HEK293 (cell line): ENCODE results near the gene TSPAN17.

Experiments
- CTCF ChIA-PET: fragments of 350-600 bp; formaldehyde crosslinking; extraction: SDS; loops from one replicate; lab custom pipeline; 2021; ENCODE audit warnings: antibody characterized with exemption; lab: Yijun Ruan, JAX
- POLR2A ChIA-PET: fragments of 300-600 bp; formaldehyde crosslinking; extraction: SDS; loops from one replicate; lab custom pipeline; 2020; ENCODE audit warnings: antibody characterized with exemption, inconsistent platforms; lab: Yijun Ruan, JAX
- H3K27ac ChIP-seq: fragments of 200-500 bp; sonication (Bioruptor generic); 2 replicates; pipeline ENCODE4 v1.5.1; 2014; ENCODE audit warnings: low read depth, low read length, control low read depth, inconsistent platforms; ENCODE audit errors: extremely low read depth
- H3K36me3 ChIP-seq, 2 experiments: fragments of 200-500 bp in 1 of 2; sonication (Bioruptor generic) in 1 of 2; 1 replicate in 1 of 2; 2 replicates in 1 of 2; pipeline ENCODE4 v1.5.1; 2014 to 2017; ENCODE audit warnings: inconsistent platforms in 2 of 2, low read length in 2 of 2; ENCODE audit not compliant: control insufficient read depth in 2 of 2, insufficient read depth in 1 of 2
- H3K4me1 ChIP-seq: fragments of 200-500 bp; sonication (Bioruptor generic); 2 replicates; pipeline ENCODE4 v1.5.1; 2014; ENCODE audit warnings: mild to moderate bottlenecking, low read length, inconsistent platforms; ENCODE audit not compliant: control insufficient read depth, insufficient read depth
- H3K4me3 ChIP-seq: 2 replicates; pipeline ENCODE4 v1.5.1; 2011; ENCODE audit warnings: low read depth, mild to moderate bottlenecking, control low read depth, low read length, moderate library complexity
- H3K9me3 ChIP-seq: fragments of 200-500 bp; sonication (Bioruptor generic); 2 replicates; pipeline ENCODE4 v1.5.1; 2014; ENCODE audit warnings: low read depth, low read length, inconsistent platforms; ENCODE audit not compliant: control insufficient read depth, insufficient read depth
- EGR2 ChIP-seq: fragments of 450-650 bp; formaldehyde crosslinking; IDR thresholded peaks from 2 replicates; pipeline ENCODE4 v1.5.1; 2016; ENCODE audit warnings: low read depth, missing biosample characterization, missing genetic modification characterization
- ZFHX2 ChIP-seq: fragments of 450-650 bp; formaldehyde crosslinking; conservative IDR thresholded peaks from 2 replicates; pipeline ENCODE4 v1.5.1; 2016; ENCODE audit warnings: missing biosample characterization, missing genetic modification characterization
- ZNF2 ChIP-seq: fragments of 450-650 bp; formaldehyde crosslinking; IDR thresholded peaks from 2 replicates; pipeline ENCODE4 v1.5.1; 2016; ENCODE audit warnings: missing biosample characterization, missing genetic modification characterization
- ZNF239 ChIP-seq: fragments of 450-650 bp; formaldehyde crosslinking; IDR thresholded peaks from 2 replicates; pipeline ENCODE4 v1.5.1; 2016; ENCODE audit warnings: missing biosample characterization, missing genetic modification characterization
- ZNF426 ChIP-seq: fragments of 450-650 bp; formaldehyde crosslinking; IDR thresholded peaks from 2 replicates; pipeline ENCODE4 v1.5.1; 2017; ENCODE audit warnings: missing biosample characterization, missing genetic modification characterization, mild to moderate bottlenecking, inconsistent platforms, moderate library complexity
- ZNF433 ChIP-seq: fragments of 450-650 bp; formaldehyde crosslinking; IDR thresholded peaks from 2 replicates; pipeline ENCODE4 v1.5.1; 2016; ENCODE audit warnings: missing biosample characterization, missing genetic modification characterization, low read depth
- ZNF530 ChIP-seq: fragments of 450-650 bp; formaldehyde crosslinking; IDR thresholded peaks from 2 replicates; pipeline ENCODE4 v1.5.1; 2016; ENCODE audit warnings: low read depth, missing biosample characterization, missing genetic modification characterization
- ZNF747 ChIP-seq: fragments of 450-650 bp; formaldehyde crosslinking; IDR thresholded peaks from 2 replicates; pipeline ENCODE4 v1.5.1; 2016; ENCODE audit warnings: missing biosample characterization, missing genetic modification characterization
- ZNF768 ChIP-seq: fragments of 450-650 bp; formaldehyde crosslinking; IDR thresholded peaks from 2 replicates; pipeline ENCODE4 v1.5.1; 2018; ENCODE audit warnings: missing biosample characterization, mild to moderate bottlenecking, missing genetic modification characterization
- ZNF792 ChIP-seq: fragments of 450-650 bp; formaldehyde crosslinking; IDR thresholded peaks from 2 replicates; pipeline ENCODE4 v1.5.1; 2016; ENCODE audit warnings: missing biosample characterization, missing genetic modification characterization
- TF ChIP-seq, protein P1 (sequence below): fragments of 450-650 bp; formaldehyde crosslinking; IDR thresholded peaks from 2 replicates; pipeline ENCODE4 v1.5.1; 2016; ENCODE audit warnings: missing biosample characterization, missing genetic modification characterization
- TF ChIP-seq, protein P2 (sequence below): fragments of 450-650 bp; formaldehyde crosslinking; IDR thresholded peaks from 2 replicates; pipeline ENCODE4 v1.5.1; 2016; ENCODE audit warnings: missing biosample characterization, missing genetic modification characterization
- TF ChIP-seq, protein P3 (sequence below): fragments of 450-650 bp; formaldehyde crosslinking; IDR thresholded peaks from 2 replicates; pipeline ENCODE4 v1.5.1; 2016; ENCODE audit warnings: missing biosample characterization, missing genetic modification characterization
- TF ChIP-seq, protein P4 (sequence below): fragments of 450-650 bp; formaldehyde crosslinking; IDR thresholded peaks from 2 replicates; pipeline ENCODE4; 2016; ENCODE audit warnings: missing biosample characterization, missing genetic modification characterization
- TF ChIP-seq, protein P5 (sequence below): fragments of 450-650 bp; formaldehyde crosslinking; IDR thresholded peaks from 2 replicates; pipeline ENCODE4 v1.5.1; 2016; ENCODE audit warnings: missing biosample characterization, missing genetic modification characterization
- TF ChIP-seq, protein P6 (sequence below): fragments of 450-650 bp; formaldehyde crosslinking; IDR thresholded peaks from 2 replicates; pipeline ENCODE4 v1.5.1; 2016; ENCODE audit warnings: missing biosample characterization, missing genetic modification characterization
- TF ChIP-seq, protein P7 (sequence below): fragments of 450-650 bp; formaldehyde crosslinking; IDR thresholded peaks from 2 replicates; pipeline ENCODE4 v1.5.1; 2016; ENCODE audit warnings: missing biosample characterization, missing genetic modification characterization

TSPAN17 gene

DNA sequence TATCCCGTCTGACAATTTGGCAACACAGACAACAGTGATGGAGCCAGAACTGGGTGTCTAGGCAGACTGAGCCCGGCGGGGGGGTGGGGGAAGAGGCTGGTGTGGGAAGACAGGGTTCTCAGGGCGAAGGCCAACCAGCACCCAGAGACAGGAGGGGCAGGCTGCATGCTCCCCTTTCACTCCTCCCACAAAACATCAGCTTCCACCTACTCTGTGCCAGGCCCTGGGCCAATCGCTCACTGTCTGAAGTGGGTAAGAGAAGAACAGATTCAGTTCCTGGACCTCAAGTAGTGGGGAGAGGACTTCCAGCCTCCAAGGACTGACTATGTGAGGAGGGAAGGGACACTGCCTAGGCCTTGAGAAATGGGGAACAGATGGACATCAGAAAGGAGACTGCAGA is 19.7 kb upstream of the TSPAN17 start:
- Histone ChIP-seq H3K27ac (no peak overlapping the region), H3K4me3 (no peak overlapping the region), H3K9me3 (no peaks in the 10 kb centered on the region), H3K36me3 (no peaks in the 10 kb centered on the region), H3K4me1 (peaks cover 6% of the 10 kb centered on the region; the same call in 1 of the 2 replicates)
- ChIA-PET POLR2A (no interaction called here), CTCF (interaction anchor here (1.0 kb wide), 1 partner anchor 30 kb away, joined by 4 read pairs; no protein-coding TSS in a partner anchor)
- TF ChIP-seq ZNF792 (tag by site-specific recombination): no peak
- no peak for TF ChIP-seq ZNF239 (tag by site-specific recombination)
- no peak for TF ChIP-seq ZNF433 (tag by site-specific recombination)
- TF ChIP-seq EGR2 (tag by site-specific recombination): peak; percentile 18; the same call in 1 of the 2 replicates
- no peak for TF ChIP-seq ZNF2
- TF ChIP-seq, protein P1, sequence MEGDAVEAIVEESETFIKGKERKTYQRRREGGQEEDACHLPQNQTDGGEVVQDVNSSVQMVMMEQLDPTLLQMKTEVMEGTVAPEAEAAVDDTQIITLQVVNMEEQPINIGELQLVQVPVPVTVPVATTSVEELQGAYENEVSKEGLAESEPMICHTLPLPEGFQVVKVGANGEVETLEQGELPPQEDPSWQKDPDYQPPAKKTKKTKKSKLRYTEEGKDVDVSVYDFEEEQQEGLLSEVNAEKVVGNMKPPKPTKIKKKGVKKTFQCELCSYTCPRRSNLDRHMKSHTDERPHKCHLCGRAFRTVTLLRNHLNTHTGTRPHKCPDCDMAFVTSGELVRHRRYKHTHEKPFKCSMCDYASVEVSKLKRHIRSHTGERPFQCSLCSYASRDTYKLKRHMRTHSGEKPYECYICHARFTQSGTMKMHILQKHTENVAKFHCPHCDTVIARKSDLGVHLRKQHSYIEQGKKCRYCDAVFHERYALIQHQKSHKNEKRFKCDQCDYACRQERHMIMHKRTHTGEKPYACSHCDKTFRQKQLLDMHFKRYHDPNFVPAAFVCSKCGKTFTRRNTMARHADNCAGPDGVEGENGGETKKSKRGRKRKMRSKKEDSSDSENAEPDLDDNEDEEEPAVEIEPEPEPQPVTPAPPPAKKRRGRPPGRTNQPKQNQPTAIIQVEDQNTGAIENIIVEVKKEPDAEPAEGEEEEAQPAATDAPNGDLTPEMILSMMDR (tag by site-specific recombination): no peak
- TF ChIP-seq ZNF426 (tag by site-specific recombination): no peak
- TF ChIP-seq ZNF768 (tag by site-specific recombination): no peak
- TF ChIP-seq, protein P2, sequence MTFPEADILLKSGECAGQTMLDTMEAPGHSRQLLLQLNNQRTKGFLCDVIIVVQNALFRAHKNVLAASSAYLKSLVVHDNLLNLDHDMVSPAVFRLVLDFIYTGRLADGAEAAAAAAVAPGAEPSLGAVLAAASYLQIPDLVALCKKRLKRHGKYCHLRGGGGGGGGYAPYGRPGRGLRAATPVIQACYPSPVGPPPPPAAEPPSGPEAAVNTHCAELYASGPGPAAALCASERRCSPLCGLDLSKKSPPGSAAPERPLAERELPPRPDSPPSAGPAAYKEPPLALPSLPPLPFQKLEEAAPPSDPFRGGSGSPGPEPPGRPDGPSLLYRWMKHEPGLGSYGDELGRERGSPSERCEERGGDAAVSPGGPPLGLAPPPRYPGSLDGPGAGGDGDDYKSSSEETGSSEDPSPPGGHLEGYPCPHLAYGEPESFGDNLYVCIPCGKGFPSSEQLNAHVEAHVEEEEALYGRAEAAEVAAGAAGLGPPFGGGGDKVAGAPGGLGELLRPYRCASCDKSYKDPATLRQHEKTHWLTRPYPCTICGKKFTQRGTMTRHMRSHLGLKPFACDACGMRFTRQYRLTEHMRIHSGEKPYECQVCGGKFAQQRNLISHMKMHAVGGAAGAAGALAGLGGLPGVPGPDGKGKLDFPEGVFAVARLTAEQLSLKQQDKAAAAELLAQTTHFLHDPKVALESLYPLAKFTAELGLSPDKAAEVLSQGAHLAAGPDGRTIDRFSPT (tag by site-specific recombination): no peak
- TF ChIP-seq, protein P3, sequence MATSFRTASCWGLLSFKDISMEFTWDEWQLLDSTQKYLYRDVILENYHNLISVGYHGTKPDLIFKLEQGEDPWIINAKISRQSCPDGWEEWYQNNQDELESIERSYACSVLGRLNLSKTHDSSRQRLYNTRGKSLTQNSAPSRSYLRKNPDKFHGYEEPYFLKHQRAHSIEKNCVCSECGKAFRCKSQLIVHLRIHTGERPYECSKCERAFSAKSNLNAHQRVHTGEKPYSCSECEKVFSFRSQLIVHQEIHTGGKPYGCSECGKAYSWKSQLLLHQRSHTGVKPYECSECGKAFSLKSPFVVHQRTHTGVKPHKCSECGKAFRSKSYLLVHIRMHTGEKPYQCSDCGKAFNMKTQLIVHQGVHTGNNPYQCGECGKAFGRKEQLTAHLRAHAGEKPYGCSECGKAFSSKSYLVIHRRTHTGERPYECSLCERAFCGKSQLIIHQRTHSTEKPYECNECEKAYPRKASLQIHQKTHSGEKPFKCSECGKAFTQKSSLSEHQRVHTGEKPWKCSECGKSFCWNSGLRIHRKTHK (tag by site-specific recombination): no peak
- TF ChIP-seq ZNF530 (tag by site-specific recombination): no peak
- TF ChIP-seq, protein P4, sequence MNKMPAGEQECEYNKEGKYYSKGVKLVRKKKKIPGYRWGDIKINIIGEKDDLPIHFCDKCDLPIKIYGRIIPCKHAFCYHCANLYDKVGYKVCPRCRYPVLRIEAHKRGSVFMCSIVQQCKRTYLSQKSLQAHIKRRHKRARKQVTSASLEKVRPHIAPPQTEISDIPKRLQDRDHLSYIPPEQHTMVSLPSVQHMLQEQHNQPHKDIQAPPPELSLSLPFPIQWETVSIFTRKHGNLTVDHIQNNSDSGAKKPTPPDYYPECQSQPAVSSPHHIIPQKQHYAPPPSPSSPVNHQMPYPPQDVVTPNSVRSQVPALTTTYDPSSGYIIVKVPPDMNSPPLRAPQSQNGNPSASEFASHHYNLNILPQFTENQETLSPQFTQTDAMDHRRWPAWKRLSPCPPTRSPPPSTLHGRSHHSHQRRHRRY (tag by site-specific recombination): no peak
- peak; percentile 37; the same call in 1 of the 2 replicates for TF ChIP-seq ZFHX2 (tag by site-specific recombination)
- TF ChIP-seq, protein P5, sequence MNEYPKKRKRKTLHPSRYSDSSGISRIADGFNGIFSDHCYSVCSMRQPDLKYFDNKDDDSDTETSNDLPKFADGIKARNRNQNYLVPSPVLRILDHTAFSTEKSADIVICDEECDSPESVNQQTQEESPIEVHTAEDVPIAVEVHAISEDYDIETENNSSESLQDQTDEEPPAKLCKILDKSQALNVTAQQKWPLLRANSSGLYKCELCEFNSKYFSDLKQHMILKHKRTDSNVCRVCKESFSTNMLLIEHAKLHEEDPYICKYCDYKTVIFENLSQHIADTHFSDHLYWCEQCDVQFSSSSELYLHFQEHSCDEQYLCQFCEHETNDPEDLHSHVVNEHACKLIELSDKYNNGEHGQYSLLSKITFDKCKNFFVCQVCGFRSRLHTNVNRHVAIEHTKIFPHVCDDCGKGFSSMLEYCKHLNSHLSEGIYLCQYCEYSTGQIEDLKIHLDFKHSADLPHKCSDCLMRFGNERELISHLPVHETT (tag by site-specific recombination): no peak
- TF ChIP-seq, protein P6, sequence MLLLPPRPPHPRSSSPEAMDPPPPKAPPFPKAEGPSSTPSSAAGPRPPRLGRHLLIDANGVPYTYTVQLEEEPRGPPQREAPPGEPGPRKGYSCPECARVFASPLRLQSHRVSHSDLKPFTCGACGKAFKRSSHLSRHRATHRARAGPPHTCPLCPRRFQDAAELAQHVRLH: no peak
- no peak for TF ChIP-seq ZNF747
- TF ChIP-seq, protein P7, sequence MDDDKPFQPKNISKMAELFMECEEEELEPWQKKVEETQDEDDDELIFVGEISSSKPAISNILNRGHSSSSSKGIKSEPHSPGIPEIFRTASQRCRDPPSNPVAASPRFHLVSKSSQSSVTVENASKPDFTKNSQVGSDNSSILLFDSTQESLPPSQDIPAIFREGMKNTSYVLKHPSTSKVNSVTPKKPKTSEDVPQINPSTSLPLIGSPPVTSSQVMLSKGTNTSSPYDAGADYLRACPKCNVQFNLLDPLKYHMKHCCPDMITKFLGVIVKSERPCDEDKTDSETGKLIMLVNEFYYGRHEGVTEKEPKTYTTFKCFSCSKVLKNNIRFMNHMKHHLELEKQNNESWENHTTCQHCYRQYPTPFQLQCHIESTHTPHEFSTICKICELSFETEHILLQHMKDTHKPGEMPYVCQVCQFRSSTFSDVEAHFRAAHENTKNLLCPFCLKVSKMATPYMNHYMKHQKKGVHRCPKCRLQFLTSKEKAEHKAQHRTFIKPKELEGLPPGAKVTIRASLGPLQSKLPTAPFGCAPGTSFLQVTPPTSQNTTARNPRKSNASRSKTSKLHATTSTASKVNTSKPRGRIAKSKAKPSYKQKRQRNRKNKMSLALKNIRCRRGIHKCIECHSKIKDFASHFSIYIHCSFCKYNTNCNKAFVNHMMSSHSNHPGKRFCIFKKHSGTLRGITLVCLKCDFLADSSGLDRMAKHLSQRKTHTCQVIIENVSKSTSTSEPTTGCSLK: no peak
